Dermis microvascular lymphatic vessel endothelial cell (primary cell): Measurements from ENCODE around the gene NUMB. TPM values are rescaled to one million over a fixed set of nuclear protein-coding genes. Genes with fewer than 3 reads are reported as not detected.

Source experiments
- DNase-seq, 2 donors: peaks; one replicate each; pipeline versions ENCODE4 v3.0.0 to v3.0.0-alpha.2; 2010; ENCODE audit warnings: low read depth in 2 of 2
- total RNA-seq: library from RNA; depleted of rRNA; stranded (reverse); fragments of >200 nt; gene quantifications from 2 replicates; pipeline ENCODE4 v1.2.1, GENCODE V29; 2014

The NUMB gene
- total RNA-seq, 1 donor from 2014 or later = 53.1 TPM

DNA sequence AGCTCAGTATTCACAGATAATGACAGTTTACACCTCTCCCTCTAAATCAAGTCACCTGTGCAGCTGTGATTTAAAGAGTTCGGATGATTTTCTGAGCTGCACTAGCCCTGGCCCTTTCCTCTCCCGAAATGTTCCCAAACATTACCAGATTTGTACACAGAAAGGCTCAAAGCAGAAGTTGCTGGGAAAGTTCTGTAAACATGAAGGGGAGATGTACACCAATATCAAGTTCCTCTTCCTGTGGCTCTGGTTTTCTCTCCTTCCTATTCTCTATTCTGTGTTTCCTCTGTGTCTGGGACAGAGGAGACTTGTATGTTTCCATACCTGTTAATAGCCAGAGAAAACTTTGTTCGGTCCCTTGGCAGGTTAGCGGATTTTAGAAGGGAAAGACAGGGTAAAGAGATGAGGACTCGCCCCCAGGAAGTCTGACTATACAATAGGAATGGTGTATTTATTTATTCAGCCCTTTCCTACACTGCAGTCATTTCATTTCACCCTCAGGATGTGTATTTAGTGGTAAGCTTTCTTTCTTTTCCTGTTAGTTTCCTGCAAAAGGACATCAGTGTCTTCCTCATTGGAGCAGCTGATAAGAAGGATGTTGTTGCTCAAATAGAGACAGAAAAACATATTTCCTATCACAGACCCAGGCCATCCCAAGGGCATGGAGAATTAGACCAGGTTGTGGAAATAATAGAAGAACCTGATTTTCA, 7.6 kb upstream of the NUMB start:
- peak; percentile 52 to 83 for DNase-seq

DNA sequence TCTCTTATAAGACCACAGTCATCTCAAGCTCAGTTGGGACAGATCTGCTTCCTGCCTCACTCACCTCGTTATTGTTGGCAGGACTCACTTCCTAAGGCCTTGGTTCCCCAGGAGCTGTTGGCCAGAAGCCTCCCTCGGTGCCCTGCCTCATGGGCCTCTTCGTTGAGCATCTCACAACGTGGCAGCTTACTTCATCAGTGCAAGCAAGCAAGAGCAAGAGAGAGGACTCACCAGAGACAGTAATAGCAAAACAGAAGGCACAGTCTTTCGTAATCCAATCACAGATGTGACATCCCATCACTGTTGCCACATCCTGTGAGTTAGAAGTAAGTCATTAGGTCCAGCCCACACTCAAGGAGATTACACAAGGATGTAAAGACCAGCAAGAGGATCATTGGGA, 5.1 kb upstream of the NUMB start:
- DNase-seq = peak in 1 of 2 donors; percentile 84

DNA sequence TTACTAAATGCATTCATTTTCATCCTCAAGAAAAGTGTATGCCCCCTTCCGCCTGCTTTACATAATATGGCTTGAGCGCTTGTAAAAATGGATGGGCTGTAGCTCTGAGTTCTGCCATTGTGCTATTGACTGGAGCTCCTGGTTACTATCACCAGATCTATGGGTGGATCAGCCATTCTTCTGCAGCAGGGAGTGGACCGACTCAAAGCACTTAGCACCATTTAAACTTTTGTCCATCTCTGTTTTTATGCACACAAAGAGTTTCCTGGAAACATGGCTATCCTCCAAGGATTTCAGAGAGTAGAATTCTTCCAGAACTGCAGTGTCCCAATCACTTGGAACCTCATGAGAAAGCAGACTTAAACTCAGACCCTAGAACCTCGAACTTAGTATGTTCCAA, 4.5 kb upstream of the NUMB start:
- DNase-seq = peak in 1 of 2 donors; percentile 56

GRCh38 chr14:73462048-73462715, 3.8 kb upstream of the NUMB start:
- peak; percentile 47 to 50 for DNase-seq

DNA sequence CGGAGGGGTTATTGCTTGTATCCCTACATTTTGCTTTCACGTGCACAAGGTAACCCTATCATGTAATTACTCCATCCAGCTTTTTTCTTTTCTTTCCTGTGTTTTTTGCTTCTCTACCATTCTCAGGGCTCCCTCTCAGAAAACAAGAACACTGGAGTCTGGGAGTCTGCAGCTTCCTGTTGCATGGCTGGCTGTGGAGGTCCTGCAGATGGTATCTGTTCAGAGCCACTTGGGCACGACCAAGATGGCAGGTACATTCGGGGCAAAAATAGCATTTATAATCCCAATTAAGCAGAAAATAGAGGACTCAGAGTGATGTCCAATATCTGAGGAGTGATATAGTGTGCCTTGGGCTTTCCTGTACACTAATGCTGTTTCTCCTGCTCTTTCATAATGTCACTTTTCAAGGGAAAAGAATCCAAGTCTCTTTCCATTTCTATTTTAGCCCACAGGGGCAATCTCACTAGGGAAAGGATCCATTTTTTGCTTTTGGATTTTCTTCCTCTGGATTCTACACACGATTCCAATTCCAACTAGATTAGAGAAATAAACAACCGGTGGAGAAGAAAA, 3.2 kb upstream of the NUMB start:
- no peak for DNase-seq

DNA sequence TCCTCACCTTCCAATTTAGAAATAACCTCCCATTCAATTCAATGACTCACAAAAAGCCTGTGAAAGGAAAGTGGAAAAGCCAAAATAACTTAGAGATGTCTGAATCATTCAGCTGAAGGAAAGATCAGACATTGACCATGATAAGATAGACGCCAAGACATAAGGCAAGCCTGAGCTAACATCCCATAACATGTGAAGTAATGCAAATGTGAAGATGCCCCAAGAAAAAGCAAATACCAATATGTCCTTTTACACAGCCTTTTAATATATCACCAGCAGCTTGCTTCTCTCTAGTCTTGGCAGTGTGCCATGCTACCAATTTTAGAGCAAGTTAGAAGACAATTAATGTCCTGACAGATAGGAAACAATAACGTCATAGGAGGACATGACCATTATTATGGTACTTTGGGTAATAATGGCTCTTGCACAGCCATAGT, 2.4 kb upstream of the NUMB start:
- peak; percentile 92 to 96 for DNase-seq

GRCh38 chr14:73459959-73460358, 1.6 kb upstream of the NUMB start:
- no peak for DNase-seq

DNA sequence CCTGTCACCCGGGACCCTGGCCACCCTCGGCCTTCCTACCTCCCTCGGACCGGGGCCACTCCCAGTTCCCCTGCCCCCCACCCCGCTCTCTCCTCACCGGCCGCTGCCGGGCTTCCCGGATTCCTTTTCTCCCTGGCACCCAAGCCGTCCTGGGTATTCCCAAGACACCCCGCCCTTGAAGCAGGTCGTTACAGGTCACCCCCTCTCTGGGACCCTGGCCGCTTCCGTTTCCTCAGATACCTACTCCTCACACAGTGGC, 493 bp downstream of the NUMB start:
- DNase-seq = no peak

DNA sequence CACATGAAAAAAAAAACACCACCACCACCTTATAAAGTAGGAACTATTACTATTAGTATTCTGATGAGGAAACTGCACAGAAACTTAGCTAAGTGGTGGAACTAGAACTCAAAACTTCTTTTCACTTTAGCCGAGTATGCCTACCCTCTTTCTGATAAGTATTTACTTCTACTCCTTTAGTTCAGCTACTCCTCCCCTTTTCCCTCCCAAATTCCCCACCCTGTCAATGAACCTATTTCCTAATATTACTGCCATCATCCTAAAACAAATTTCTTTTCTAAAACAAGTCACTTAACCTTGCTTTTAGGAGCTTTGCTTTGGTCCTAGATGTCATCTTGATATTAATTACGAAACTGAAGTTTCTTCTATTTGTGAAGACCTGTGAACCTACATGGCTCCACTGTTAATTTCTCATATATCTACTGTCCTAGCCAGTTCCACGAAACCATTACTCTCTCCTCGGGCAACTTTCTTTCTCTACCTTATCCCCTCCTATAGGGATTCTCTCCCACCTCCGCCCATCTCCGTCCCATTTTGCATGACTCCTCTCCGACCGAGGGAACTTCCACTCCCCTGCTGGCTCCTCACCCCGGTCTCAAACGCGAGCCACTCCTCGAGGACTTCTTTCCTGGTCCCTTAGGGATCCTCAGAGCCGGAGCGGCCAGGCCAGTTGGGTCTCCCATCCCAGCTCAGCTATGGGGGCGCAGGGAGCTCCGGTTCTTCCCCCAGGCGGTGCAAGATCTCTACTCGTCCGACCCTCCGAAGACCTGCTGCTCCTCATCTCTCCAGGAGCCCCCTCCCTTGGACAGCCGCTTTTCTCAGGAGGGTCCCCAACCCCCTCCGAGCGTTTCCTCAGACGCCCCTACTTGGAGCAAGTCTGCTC, 1.1 kb downstream of the NUMB start:
- DNase-seq = peak in 1 of 2 donors; percentile 31

- DNase-seq = no peak
These were observed 3.1 kb downstream of the NUMB start for GRCh38 chr14:73455294-73455693.

GRCh38 chr14:73452341-73453186, 5.8 kb downstream of the NUMB start:
- DNase-seq = peak in 1 of 2 donors; percentile 85

DNA sequence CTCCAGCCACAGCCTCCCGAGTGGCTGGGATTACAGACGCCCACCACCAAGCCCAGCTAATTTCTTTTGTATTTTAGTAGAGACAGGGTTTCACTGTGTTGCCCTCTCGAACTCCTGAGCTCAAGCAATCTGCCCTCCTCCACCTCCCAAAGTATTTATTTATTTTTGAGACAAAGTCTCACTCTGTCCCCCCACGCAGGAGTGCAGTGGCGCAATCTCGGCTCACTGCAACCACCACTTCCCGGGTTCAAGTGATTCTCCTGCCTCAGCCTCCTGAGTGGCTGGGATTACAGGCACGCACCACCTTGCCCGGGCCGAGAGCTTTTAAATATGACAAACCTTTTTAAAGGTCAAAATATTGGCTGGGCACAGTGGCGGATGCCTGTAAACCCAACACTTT, 14.6 kb downstream of the NUMB start:
- DNase-seq = no peak

DNA sequence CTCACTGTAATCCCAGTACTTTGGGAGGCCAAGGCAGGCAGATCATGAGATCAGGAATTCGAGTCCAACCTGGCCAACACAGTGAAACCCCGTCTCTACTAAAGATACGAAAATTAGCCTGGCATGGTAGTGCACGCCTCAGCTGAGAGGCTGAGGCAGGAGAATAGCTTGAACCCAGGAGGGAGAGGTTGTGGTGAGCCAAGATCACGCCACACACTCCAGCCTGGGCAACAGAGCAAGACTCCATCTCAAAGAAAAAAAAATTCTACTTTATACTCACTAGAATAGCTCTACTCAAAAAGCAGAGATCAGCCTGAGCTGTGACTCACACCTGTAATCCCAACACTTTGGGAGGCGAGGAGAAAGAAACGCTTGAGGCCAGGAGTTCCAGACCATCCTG, 17.1 kb downstream of the NUMB start:
- no peak for DNase-seq

DNA sequence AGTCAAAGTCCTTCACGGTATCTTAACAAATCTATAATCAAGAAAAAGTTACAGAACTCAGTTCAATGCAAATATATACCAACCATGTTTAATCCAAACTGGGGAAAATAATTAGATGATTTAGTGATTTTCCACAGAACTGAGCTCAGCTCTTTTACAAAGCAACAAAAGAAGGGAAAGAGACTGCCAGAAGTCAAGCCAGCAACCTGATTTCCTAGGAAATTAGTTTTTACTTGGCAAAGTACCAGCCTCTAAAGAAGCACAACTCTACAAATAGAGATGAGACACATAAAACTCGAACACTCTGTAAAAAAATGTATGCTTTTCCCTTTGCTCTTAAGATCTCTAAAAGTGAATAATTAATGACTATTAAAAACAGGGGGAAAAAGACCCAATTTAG, 19.4 kb downstream of the NUMB start:
- no peak for DNase-seq

GRCh38 chr14:73437206-73437605, 21.1 kb downstream of the NUMB start:
- no peak for DNase-seq

DNA sequence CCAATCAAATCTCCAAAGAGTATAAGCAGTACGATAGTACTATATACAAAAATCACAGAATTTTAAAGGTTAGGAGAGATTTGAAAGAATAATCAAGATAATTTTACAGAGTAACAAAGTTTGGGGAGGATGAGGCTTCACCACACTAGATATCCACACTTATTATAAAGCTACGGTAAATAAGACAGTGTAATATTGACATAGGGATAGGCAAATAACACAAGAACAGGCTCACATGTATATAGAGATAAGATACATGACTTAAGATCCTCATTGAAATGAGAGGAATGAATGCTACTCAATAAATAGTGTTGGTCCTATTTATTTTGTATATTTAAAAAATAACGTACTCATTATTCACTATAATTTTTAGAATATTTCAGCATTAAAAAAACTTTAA, 26.2 kb downstream of the NUMB start:
- DNase-seq = no peak

GRCh38 chr14:73428353-73428824, 30.0 kb downstream of the NUMB start:
- peak in 1 of 2 donors; percentile 16 for DNase-seq

DNA sequence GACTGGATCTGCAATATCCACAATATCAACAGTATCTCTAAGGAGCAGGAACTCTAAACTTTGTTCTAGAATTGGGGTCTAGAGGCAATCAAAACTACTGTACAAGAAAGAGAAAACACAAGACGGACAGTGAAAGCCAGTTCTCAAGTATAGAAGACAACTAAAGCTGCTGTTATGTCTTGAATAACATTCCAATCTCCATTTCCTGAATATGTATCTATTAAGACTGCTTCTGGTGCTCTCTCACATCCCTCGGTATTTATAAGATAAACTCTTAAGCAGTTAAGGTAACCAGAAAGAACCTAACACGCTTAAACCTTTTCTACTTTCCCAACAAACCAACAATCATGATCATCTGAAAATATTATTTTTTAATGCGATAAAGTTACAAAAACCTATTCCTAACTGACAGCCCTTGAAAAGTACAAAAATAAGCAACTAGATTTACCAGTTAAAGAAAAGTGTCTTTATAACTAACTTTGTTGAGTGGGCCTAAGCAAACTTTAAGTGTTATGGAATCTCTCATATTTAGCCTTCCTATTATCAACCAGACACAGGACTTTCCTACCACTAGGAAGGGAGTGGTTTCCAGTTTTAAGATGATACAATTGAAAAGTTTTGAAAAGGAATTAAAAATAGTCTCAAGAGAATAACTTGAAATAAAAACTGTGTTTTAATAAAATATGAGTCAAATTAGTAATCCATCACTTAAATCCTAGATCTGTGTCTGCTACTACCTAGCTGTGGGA, 30.7 kb downstream of the NUMB start:
- DNase-seq = peak in 1 of 2 donors; percentile 29

DNA sequence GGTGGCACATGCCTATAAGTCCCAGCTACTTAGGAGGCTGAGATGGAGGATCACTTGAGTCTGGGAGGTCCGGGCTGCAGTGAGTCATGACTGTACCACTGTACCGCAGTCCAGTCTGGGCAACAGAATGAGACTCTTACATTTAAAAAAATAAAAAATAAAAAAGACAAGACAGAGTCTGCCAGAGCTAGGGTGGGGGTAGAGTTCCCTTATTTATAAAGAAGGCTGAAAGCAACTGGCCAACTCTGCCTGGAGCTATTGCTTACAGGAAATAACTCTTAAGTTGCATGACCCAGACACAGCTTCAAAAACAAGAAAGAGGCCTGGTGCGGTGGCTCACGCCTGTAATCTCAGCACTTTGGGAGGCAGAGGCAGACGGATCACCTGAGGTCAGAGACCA, 31.5 kb downstream of the NUMB start:
- DNase-seq = peak in 1 of 2 donors; percentile 85

DNA sequence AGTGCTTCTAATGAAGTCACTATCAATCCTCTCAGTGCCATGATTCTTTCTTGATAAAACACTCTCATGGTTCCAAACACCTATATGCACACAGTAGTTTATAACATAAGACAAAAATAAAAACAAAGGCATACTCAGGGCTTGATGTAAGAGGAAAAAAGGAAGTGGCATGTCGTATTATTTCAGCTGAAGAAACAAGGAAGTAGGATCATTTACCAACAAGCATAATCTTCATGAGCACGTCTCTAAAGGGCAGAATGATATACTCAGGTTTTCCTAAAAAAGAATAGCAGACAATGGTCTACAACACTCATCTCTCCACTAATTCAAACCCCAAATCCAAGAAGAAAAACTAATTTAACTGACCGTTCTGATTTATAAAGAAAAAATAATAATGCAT, 33.9 kb downstream of the NUMB start:
- peak in 1 of 2 donors; percentile 84 for DNase-seq
